ENCODE results near the gene CPB1.

Gene CPB1

GRCh38 chr3:148809835-148810234, 17.8 kb upstream of the CPB1 start:
- no peak overlapping the region for H3K27ac Mint-ChIP-seq

GRCh38 chr3:148815316-148816110, 12.1 kb upstream of the CPB1 start:
- H3K36me3 Mint-ChIP-seq (ENCODE audit: low read depth) = peaks cover 4% of the 10 kb centered on the region
- H3K9me3 Mint-ChIP-seq = peaks cover 21% of the 10 kb centered on the region
- H3K4me3 Mint-ChIP-seq = no peak overlapping the region
- H3K27ac Mint-ChIP-seq = no peak overlapping the region
- peaks cover 54% of the 10 kb centered on the region for H3K4me1 Mint-ChIP-seq
- no peak for DNase-seq
- TF ChIP-seq CTCF (IDR thresholded peaks at IDR 0.05) = no peak
- H3K27me3 Mint-ChIP-seq (ENCODE audit: low read depth, poor library complexity) = peaks cover 4% of the 10 kb centered on the region

More at GRCh38 chr3:148809835-148810234, 17.8 kb upstream of the CPB1 start:
- H3K36me3 Mint-ChIP-seq (ENCODE audit: low read depth) = peaks cover 4% of the 10 kb centered on the region
- peaks cover 4% of the 10 kb centered on the region for H3K27me3 Mint-ChIP-seq (ENCODE audit: low read depth, poor library complexity)
- peaks cover 23% of the 10 kb centered on the region for H3K4me1 Mint-ChIP-seq
- no peak for DNase-seq
- peaks cover 20% of the 10 kb centered on the region for H3K9me3 Mint-ChIP-seq
- H3K4me3 Mint-ChIP-seq = no peak overlapping the region
- no peak for TF ChIP-seq CTCF (IDR thresholded peaks at IDR 0.05)

- peaks cover 7% of the 10 kb centered on the region for H3K27me3 Mint-ChIP-seq (ENCODE audit: low read depth, poor library complexity)
- no peaks in the 10 kb centered on the region for H3K36me3 Mint-ChIP-seq (ENCODE audit: low read depth)
- H3K4me3 Mint-ChIP-seq = no peak overlapping the region
Observed at GRCh38 chr3:148816427-148816826, 11.2 kb upstream of the CPB1 start.

GRCh38 chr3:148816981-148817525, 10.6 kb upstream of the CPB1 start:
- Mint-ChIP-seq H3K9me3 (peaks cover 19% of the 10 kb centered on the region), H3K4me1 (peaks cover 65% of the 10 kb centered on the region)
- DNase-seq = no peak

More at GRCh38 chr3:148816427-148816826, 11.2 kb upstream of the CPB1 start:
- Mint-ChIP-seq H3K27ac (no peak overlapping the region), H3K4me1 (peaks cover 63% of the 10 kb centered on the region), H3K9me3 (peaks cover 21% of the 10 kb centered on the region)
- TF ChIP-seq CTCF (IDR thresholded peaks at IDR 0.05) = no peak
- no peak for DNase-seq

GRCh38 chr3:148820361-148821245, 7.0 kb upstream of the CPB1 start:
- DNase-seq = no peak
- Mint-ChIP-seq H3K4me3 (no peak overlapping the region), H3K9me3 (peaks cover 17% of the 10 kb centered on the region), H3K27ac (no peak overlapping the region), H3K4me1 (peaks cover 61% of the 10 kb centered on the region), H3K27me3 (ENCODE audit: low read depth, poor library complexity) (peaks cover 3% of the 10 kb centered on the region), H3K36me3 (ENCODE audit: low read depth) (no peaks in the 10 kb centered on the region)
- TF ChIP-seq CTCF (IDR thresholded peaks at IDR 0.05) = no peak

More at GRCh38 chr3:148816981-148817525, 10.6 kb upstream of the CPB1 start:
- TF ChIP-seq CTCF (IDR thresholded peaks at IDR 0.05) = no peak
- Mint-ChIP-seq H3K27ac (no peak overlapping the region), H3K4me3 (no peak overlapping the region), H3K27me3 (ENCODE audit: low read depth, poor library complexity) (peaks cover 3% of the 10 kb centered on the region), H3K36me3 (ENCODE audit: low read depth) (no peaks in the 10 kb centered on the region)
